ELR (cell line): ENCODE data around the gene SPATA17.
A peak's percentile ranks its signal among the peaks of the same experiment; 100 is the strongest.
"Not testable (repeated sequence)": the region's sequence is repeated elsewhere in the genome, so short reads cannot be mapped to it uniquely, and the experiment has no call there.

Source experiments
- DNase-seq: peaks from one replicate; pipeline ENCODE4 v3.0.0-alpha.2; 2015; ENCODE audit warnings: low read depth

The SPATA17 gene

GRCh38 chr1:217674028-217674729 lies 43.0 kb downstream of the SPATA17 start:
- no peak for DNase-seq

GRCh38 chr1:217681806-217682205 lies 50.7 kb downstream of the SPATA17 start:
- DNase-seq: no peak

GRCh38 chr1:217687511-217687910 lies 56.4 kb downstream of the SPATA17 start:
- DNase-seq: no peak

- not testable (repeated sequence) for DNase-seq
Measured at GRCh38 chr1:217696140-217696539, 65.0 kb downstream of the SPATA17 start.

- DNase-seq: no peak
Measured at GRCh38 chr1:217703326-217703725, 72.2 kb downstream of the SPATA17 start.

- DNase-seq: peak; percentile 57
Measured at GRCh38 chr1:217712925-217713597, 81.9 kb downstream of the SPATA17 start.

- DNase-seq: no peak
Measured at GRCh38 chr1:217715681-217716080, 84.5 kb downstream of the SPATA17 start.

GRCh38 chr1:217717959-217718358 lies 86.8 kb downstream of the SPATA17 start:
- no peak for DNase-seq

- DNase-seq: peak; percentile 52
Measured at GRCh38 chr1:217718873-217719272, 87.7 kb downstream of the SPATA17 start.

- no peak for DNase-seq
Measured at GRCh38 chr1:217721692-217722091, 90.5 kb downstream of the SPATA17 start.

GRCh38 chr1:217734973-217735372 lies 103.8 kb downstream of the SPATA17 start:
- peak; percentile 8 for DNase-seq

- peak; percentile 58 for DNase-seq
Measured at GRCh38 chr1:217747156-217747769, 116.1 kb downstream of the SPATA17 start.

GRCh38 chr1:217769768-217770167 lies 138.6 kb downstream of the SPATA17 start:
- DNase-seq: no peak

- DNase-seq: no peak
Measured at GRCh38 chr1:217770918-217771317, 139.8 kb downstream of the SPATA17 start.

- no peak for DNase-seq
Measured at GRCh38 chr1:217776693-217777092, 145.5 kb downstream of the SPATA17 start.

GRCh38 chr1:217781056-217781455 lies 149.9 kb downstream of the SPATA17 start:
- DNase-seq: no peak

- DNase-seq: no peak
Measured at GRCh38 chr1:217791091-217791490, 159.9 kb downstream of the SPATA17 start.

- no peak for DNase-seq
Measured at GRCh38 chr1:217805792-217806191, 174.6 kb downstream of the SPATA17 start.

- DNase-seq: no peak
Measured at GRCh38 chr1:217812175-217812574, 181.0 kb downstream of the SPATA17 start.

- DNase-seq: no peak
Measured at GRCh38 chr1:217813031-217813430, 181.9 kb downstream of the SPATA17 start.

- DNase-seq: no peak
Measured at GRCh38 chr1:217837691-217838090, 206.5 kb downstream of the SPATA17 start.

- DNase-seq: no peak
Measured at GRCh38 chr1:217839161-217839560, 208.0 kb downstream of the SPATA17 start.

GRCh38 chr1:217846733-217847132 lies 215.6 kb downstream of the SPATA17 start:
- DNase-seq: no peak
